GM12874 (cell line): ENCODE measurements around the gene TGIF2.

Experiments used
- TF ChIP-seq, protein P1 (sequence below): IDR thresholded peaks from 2 replicates; pipeline ENCODE4 v1.5.1; 2011; ENCODE audit warnings: low read depth, mild to moderate bottlenecking, control low read depth, low read length, moderate library complexity; ENCODE audit not compliant: insufficient read depth

TGIF2 gene

GRCh38 chr20:36569847-36570429, 3.5 kb upstream of the TGIF2 start:
- TF ChIP-seq, protein P1, sequence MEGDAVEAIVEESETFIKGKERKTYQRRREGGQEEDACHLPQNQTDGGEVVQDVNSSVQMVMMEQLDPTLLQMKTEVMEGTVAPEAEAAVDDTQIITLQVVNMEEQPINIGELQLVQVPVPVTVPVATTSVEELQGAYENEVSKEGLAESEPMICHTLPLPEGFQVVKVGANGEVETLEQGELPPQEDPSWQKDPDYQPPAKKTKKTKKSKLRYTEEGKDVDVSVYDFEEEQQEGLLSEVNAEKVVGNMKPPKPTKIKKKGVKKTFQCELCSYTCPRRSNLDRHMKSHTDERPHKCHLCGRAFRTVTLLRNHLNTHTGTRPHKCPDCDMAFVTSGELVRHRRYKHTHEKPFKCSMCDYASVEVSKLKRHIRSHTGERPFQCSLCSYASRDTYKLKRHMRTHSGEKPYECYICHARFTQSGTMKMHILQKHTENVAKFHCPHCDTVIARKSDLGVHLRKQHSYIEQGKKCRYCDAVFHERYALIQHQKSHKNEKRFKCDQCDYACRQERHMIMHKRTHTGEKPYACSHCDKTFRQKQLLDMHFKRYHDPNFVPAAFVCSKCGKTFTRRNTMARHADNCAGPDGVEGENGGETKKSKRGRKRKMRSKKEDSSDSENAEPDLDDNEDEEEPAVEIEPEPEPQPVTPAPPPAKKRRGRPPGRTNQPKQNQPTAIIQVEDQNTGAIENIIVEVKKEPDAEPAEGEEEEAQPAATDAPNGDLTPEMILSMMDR: no peak

GRCh38 chr20:36571564-36572504, 1.6 kb upstream of the TGIF2 start:
- TF ChIP-seq, protein P1: no peak

- TF ChIP-seq, protein P1: no peak
Measured at GRCh38 chr20:36572701-36573102, 695 bp upstream of the TGIF2 start.

DNA sequence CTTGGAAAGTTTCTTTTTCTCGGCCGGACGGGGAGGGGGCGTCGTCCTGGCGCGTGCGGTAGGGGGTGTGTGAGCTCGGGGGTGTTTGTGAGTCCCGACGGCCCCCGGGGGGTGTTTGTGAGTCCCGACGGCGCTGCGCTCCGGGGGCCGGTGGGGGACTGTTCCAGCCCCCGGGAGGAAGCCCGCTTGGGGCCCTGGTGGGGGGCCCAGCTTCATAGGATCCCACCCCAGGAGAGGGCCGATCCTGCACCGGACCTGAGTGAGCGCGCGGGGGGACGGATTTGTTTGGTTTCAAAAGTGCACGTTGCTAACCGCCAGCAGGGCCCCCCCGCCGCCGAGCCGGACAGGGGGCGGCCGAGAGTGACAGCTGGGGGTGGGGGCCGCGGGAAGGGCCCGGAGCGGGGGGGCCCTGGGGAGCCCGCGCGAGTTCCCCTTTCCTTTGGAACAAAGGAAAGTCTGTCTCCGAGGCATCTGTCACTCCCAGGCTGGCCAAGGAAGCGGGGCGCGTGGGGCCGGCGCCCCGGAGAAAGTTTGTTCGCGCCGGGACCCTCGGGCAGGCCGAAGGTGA, 485 bp downstream of the TGIF2 start:
- TF ChIP-seq, protein P1: no peak

GRCh38 chr20:36574366-36575135, 1.2 kb downstream of the TGIF2 start:
- TF ChIP-seq, protein P1: no peak

DNA sequence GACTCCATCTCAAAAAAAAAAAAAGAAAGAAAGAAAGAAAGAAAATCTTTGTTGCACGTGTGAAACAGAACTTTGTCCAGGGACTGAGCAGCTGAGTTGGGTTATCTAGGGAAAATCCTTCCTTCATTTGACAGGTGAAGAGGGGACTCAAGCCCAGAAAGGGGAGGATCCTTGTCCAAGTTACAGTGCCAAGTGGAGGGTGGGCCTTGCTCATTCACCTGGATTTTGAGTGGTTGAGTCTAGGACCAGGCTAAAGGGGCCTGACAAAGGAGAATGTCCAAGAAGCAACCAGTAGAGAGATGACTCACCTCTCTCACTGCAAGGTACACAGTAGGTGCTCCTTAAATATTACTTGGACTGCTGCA, 2.7 kb downstream of the TGIF2 start:
- TF ChIP-seq, protein P1: no peak
